Caco-2 (cell line): ENCODE results near the gene TBX21. TPM values are rescaled to one million over a fixed set of nuclear protein-coding genes. Genes with fewer than 3 reads are reported as not detected.

Source experiments
- BruUV-seq: library from RNA; stranded (reverse); fragments of 400-500 nt; replicated peaks from 2 replicates; lab custom pipeline; 2021; lab: Mats Ljungman, UMichigan
- CTCF ChIA-PET: fragments of 300-600 bp; sonication (Branson Sonifier 250); formaldehyde crosslinking; loops from one replicate; lab custom pipeline; 2022; ENCODE audit warnings: antibody characterized with exemption; lab: Charles Lee
- POLR2A ChIA-PET: fragments of 300-600 bp; sonication (Branson Sonifier 250); formaldehyde crosslinking; loops from one replicate; lab custom pipeline; 2022; ENCODE audit warnings: antibody characterized with exemption; lab: Charles Lee
- DNase-seq, 2 experiments: peaks; one replicate each; pipeline versions ENCODE4 v3.0.0 to v3.0.0-alpha.2; 2020 to 2022
- H3K27me3 ChIP-seq: replicated peaks from 2 replicates; pipeline ENCODE4 v1.6.0; 2011; ENCODE audit warnings: low read length; ENCODE audit not compliant: control insufficient read depth, insufficient read depth
- H3K36me3 ChIP-seq: 2 replicates; pipeline ENCODE4 v1.5.1; 2011; ENCODE audit warnings: low read length; ENCODE audit not compliant: control insufficient read depth, insufficient read depth
- H3K4me1 ChIP-seq: fragments of 250-450 bp; sonication (Bioruptor Pico); 2 replicates; pipeline ENCODE4 v1.5.1; 2020; ENCODE audit warnings: mild to moderate bottlenecking
- H3K4me3 ChIP-seq: 2 replicates; pipeline ENCODE4 v1.5.1; 2011; ENCODE audit warnings: low read depth, mild to moderate bottlenecking, control low read depth, low read length
- H3K9me3 ChIP-seq: fragments of 250-450 bp; sonication (Bioruptor Pico); 2 replicates; pipeline ENCODE4 v1.5.1; 2020; ENCODE audit warnings: mild to moderate bottlenecking, moderate library complexity
- H3K27ac Mint-ChIP-seq: one replicate; pipeline ENCODE4 v1.8.0; 2022; ENCODE audit warnings: mixed read lengths; ENCODE audit not compliant: unreplicated experiment
- H3K27me3 Mint-ChIP-seq: one replicate; pipeline ENCODE4 v1.8.0; 2022; ENCODE audit warnings: mixed read lengths; ENCODE audit not compliant: insufficient read depth, unreplicated experiment
- H3K36me3 Mint-ChIP-seq: one replicate; pipeline ENCODE4 v1.8.0; 2022; ENCODE audit warnings: mild to moderate bottlenecking, mixed read lengths; ENCODE audit not compliant: insufficient read depth, unreplicated experiment
- H3K4me1 Mint-ChIP-seq: one replicate; pipeline ENCODE4 v1.8.0; 2022; ENCODE audit warnings: low read depth, mixed read lengths; ENCODE audit not compliant: unreplicated experiment
- H3K4me3 Mint-ChIP-seq: one replicate; pipeline ENCODE4 v1.8.0; 2022; ENCODE audit warnings: mild to moderate bottlenecking, moderate library complexity, mixed read lengths; ENCODE audit not compliant: unreplicated experiment
- H3K9me3 Mint-ChIP-seq: one replicate; pipeline ENCODE4 v1.8.0; 2022; ENCODE audit warnings: mixed read lengths; ENCODE audit not compliant: unreplicated experiment
- CTCF ChIP-seq, 2 experiments: fragments of 200-600 bp in 1 of 2; IDR thresholded peaks; 1 replicate in 1 of 2; 2 replicates in 1 of 2; pipeline versions ENCODE4 v1.5.1 to v1.8.0; 2011 to 2022; ENCODE audit warnings: antibody characterized with exemption in 1 of 2, control low read depth in 1 of 2, inconsistent platforms in 1 of 2, low read depth in 1 of 2, low read length in 1 of 2, mild to moderate bottlenecking in 1 of 2, moderate library complexity in 1 of 2; ENCODE audit not compliant: insufficient read depth in 1 of 2, severe bottlenecking in 1 of 2, unreplicated experiment in 1 of 2
- intact Hi-C: fragments of 100-400 bp; cut with micrococcal nuclease; formaldehyde crosslinking; loops from one replicate; pipeline ENCODE4 v1.10.0; 2022; ENCODE audit not compliant: unreplicated experiment
- total RNA-seq: library from RNA; stranded (reverse); gene quantifications from 2 replicates; pipeline ENCODE4 v1.2.3, GENCODE V29; 2022

Gene TBX21
- total RNA-seq, 1 experiment from 2014 or later = not detected

DNA sequence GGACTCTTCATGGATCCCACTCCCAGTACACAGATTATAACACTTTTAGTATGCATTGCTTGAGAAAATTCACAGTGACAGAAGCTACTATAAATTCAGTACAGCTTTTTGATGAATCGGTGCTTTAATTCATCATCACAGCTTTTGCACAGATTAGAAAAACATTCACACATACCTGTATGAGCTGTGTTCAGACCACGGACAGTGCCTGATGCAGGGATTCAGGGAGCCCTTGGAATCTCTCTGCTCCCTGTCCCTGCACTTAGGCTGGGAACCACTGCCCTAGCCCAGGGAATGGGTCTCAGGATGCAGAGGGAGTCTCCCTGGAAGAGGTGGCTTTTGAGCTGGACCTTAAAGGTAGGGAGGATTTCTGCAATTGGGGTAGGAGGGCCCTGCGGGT is 25.2 kb upstream of the TBX21 start:
- intact Hi-C loops = no loop called here
- Histone ChIP-seq H3K4me3 (no peak overlapping the region), H3K4me1 (no peaks in the 10 kb centered on the region), H3K9me3 (no peaks in the 10 kb centered on the region), H3K36me3 (0 out of 2 replicates have a peak, but pooled peaks cover 1% of the 10 kb centered on the region), H3K27me3 (no peaks in the 10 kb centered on the region)
- BruUV-seq = no TSS peak
- Mint-ChIP-seq H3K36me3 (no peaks in the 10 kb centered on the region), H3K27me3 (peaks cover 2% of the 10 kb centered on the region), H3K4me1 (no peaks in the 10 kb centered on the region), H3K9me3 (no peaks in the 10 kb centered on the region), H3K4me3 (no peak overlapping the region), H3K27ac (no peak overlapping the region)
- POLR2A ChIA-PET = interaction anchor here (0.6 kb wide), 1 partner anchor 222 kb away, joined by 3 read pairs; no protein-coding TSS in a partner anchor
- no peak for TF ChIP-seq CTCF (IDR thresholded peaks at IDR 0.05; ENCODE audit: insufficient read depth in 1 of 2, low read depth in 1 of 2, low read length in 1 of 2, severe bottlenecking in 1 of 2, unreplicated experiment in 1 of 2)
- CTCF ChIA-PET = interaction anchor here (0.6 to 1.3 kb wide), 5 partner anchors 9 to 1522 kb away, joined by 3 read pairs; partner anchors contain the start of gene TBX21
- DNase-seq = no peak

- no peaks in the 10 kb centered on the region for H3K27me3 ChIP-seq
- ChIA-PET CTCF (interaction anchor here (0.7 to 1.3 kb wide), 3 partner anchors 9 to 1522 kb away, joined by 3 read pairs; no protein-coding TSS in a partner anchor), POLR2A (interaction anchor here (0.6 kb wide), 1 partner anchor 222 kb away, joined by 3 read pairs; no protein-coding TSS in a partner anchor)
- no peaks in the 10 kb centered on the region for H3K9me3 ChIP-seq
- H3K27me3 Mint-ChIP-seq = peaks cover 5% of the 10 kb centered on the region
- intact Hi-C loops = no loop called here
- BruUV-seq = no TSS peak
- H3K4me3 Mint-ChIP-seq = no peak overlapping the region
- H3K4me3 ChIP-seq = no peak overlapping the region
- 0 out of 2 replicates have a peak, but pooled peaks cover 1% of the 10 kb centered on the region for H3K36me3 ChIP-seq
- H3K4me1 ChIP-seq = no peaks in the 10 kb centered on the region
- H3K36me3 Mint-ChIP-seq = no peaks in the 10 kb centered on the region
- no peak for TF ChIP-seq CTCF (IDR thresholded peaks at IDR 0.05; ENCODE audit: insufficient read depth in 1 of 2, low read depth in 1 of 2, low read length in 1 of 2, severe bottlenecking in 1 of 2, unreplicated experiment in 1 of 2)
- no peaks in the 10 kb centered on the region for H3K9me3 Mint-ChIP-seq
- no peak overlapping the region for H3K27ac Mint-ChIP-seq
- DNase-seq = no peak
- H3K4me1 Mint-ChIP-seq = no peaks in the 10 kb centered on the region
Observed at GRCh38 chr17:47708312-47708863, 24.6 kb upstream of the TBX21 start.

DNA sequence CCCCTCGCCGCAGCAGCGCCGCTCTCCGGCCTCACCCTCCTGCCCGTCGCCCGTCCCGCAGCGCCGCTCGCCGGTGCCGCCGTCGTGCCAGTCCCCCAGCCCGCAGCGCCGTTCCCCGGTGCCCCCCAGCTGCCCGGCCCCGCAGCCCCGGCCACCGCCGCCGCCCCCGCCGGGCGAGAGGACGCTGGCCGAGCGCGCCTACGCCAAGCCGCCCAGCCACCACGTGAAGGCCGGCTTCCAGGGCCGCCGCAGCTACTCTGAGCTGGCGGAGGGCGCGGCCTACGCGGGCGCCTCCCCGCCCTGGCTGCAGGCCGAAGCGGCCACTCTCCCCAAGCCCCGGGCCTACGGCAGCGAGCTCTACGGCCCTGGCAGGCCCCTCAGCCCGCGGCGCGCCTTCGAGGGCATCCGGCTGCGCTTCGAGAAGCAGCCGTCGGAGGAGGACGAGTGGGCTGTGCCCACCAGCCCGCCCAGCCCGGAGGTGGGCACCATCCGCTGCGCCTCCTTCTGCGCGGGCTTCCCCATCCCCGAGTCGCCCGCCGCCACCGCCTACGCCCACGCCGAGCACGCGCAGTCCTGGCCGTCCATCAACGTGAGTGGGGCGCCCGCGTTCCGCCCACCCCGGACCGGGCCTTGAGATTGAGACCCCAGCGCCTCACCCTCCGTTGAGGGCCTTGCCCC is 24.0 kb upstream of the TBX21 start:
- peaks cover 10% of the 10 kb centered on the region for H3K27me3 Mint-ChIP-seq
- ChIA-PET POLR2A (no interaction called here), CTCF (interaction anchor here (1.2 kb wide), 1 partner anchor 43 kb away, joined by 3 read pairs; no protein-coding TSS in a partner anchor)
- H3K4me3 ChIP-seq = no peak overlapping the region
- no peaks in the 10 kb centered on the region for H3K9me3 ChIP-seq
- intact Hi-C loops = no loop called here
- H3K36me3 ChIP-seq = 0 out of 2 replicates have a peak, but pooled peaks cover 1% of the 10 kb centered on the region
- TF ChIP-seq CTCF (IDR thresholded peaks at IDR 0.05; ENCODE audit: insufficient read depth in 1 of 2, low read depth in 1 of 2, low read length in 1 of 2, severe bottlenecking in 1 of 2, unreplicated experiment in 1 of 2) = no peak
- no TSS peak for BruUV-seq
- no peaks in the 10 kb centered on the region for H3K4me1 ChIP-seq
- H3K4me3 Mint-ChIP-seq = no peak overlapping the region
- H3K9me3 Mint-ChIP-seq = no peaks in the 10 kb centered on the region
- H3K36me3 Mint-ChIP-seq = no peaks in the 10 kb centered on the region
- no peaks in the 10 kb centered on the region for H3K27me3 ChIP-seq
- H3K27ac Mint-ChIP-seq = no peak overlapping the region
- no peaks in the 10 kb centered on the region for H3K4me1 Mint-ChIP-seq
- DNase-seq = no peak
